HL-60 (cell line): ENCODE measurements around the gene WDHD1.

ENCODE experiments used
- DNase-seq, 2 experiments: peaks; one replicate each; pipeline ENCODE4 v3.0.0-alpha.2; 2010 to 2020; ENCODE audit warnings: low read depth in 1 of 2, low spot score in 1 of 2
- H3K27ac ChIP-seq: fragments of 250-450 bp; sonication (Bioruptor Pico); replicated peaks from 2 replicates; pipeline ENCODE4 v1.5.1; 2020; ENCODE audit warnings: mild to moderate bottlenecking, moderate library complexity
- H3K27me3 ChIP-seq: fragments of 250-450 bp; sonication (Bioruptor Pico); 2 replicates; pipeline ENCODE4 v1.5.1; 2021; ENCODE audit warnings: mild to moderate bottlenecking, moderate library complexity; ENCODE audit not compliant: insufficient read depth, poor library complexity, severe bottlenecking
- H3K4me3 ChIP-seq: replicated peaks from 2 replicates; pipeline ENCODE4 v1.5.1; 2011; ENCODE audit warnings: mild to moderate bottlenecking, control low read depth, low read length; ENCODE audit not compliant: insufficient read depth
- GABPA ChIP-seq: IDR thresholded peaks from 2 replicates; pipeline ENCODE4 v1.6.1; 2012; ENCODE audit warnings: low read depth
- POLR2AphosphoS5 ChIP-seq: IDR thresholded peaks from 2 replicates; pipeline ENCODE4 v1.6.1; 2012; ENCODE audit warnings: low read depth
- REST ChIP-seq: IDR thresholded peaks from 2 replicates; pipeline ENCODE4 v1.6.1; 2012; ENCODE audit warnings: low read depth; ENCODE audit not compliant: insufficient replicate concordance
- SPI1 ChIP-seq: IDR thresholded peaks from 2 replicates; pipeline ENCODE4 v1.6.1; 2012; ENCODE audit warnings: low read depth, mild to moderate bottlenecking, borderline replicate concordance
- TF ChIP-seq, protein P1 (sequence below): IDR thresholded peaks from one replicate; pipeline ENCODE4 v1.5.1; 2011; ENCODE audit warnings: low read length, control low read depth, inconsistent platforms; ENCODE audit not compliant: insufficient read depth

Gene WDHD1

GRCh38 chr14:54891471-54892245 is 135.2 kb downstream of the WDHD1 start:
- DNase-seq: no peak
- Histone ChIP-seq H3K4me3 (no peak overlapping the region), H3K27me3 (no peaks in the 10 kb centered on the region), H3K27ac (no peak overlapping the region)
- no peak for TF ChIP-seq REST
- no peak for TF ChIP-seq POLR2AphosphoS5

DNA sequence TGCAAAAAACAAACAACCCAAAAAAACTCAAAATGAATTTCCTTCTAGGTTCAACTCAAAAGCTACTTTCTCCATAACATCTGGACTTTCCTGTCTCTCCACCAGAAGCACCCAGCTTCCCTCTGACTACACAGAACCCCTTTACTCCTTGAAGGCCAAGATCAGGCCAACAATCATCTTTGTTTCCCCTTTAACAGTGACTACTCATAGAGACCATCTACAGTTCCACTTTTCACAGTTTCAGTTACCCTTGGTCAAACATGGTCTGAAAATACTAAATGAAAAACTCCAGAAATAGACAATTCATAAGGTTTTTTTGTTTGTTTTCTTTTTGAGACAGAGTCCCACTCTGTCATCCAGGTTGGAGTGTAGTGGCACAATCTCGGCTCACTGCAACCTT is 136.1 kb downstream of the WDHD1 start:
- no peak overlapping the region for H3K27ac ChIP-seq
- TF ChIP-seq POLR2AphosphoS5 (no peak), GABPA (no peak), REST (no peak), SPI1 (no peak)
- TF ChIP-seq, protein P1, sequence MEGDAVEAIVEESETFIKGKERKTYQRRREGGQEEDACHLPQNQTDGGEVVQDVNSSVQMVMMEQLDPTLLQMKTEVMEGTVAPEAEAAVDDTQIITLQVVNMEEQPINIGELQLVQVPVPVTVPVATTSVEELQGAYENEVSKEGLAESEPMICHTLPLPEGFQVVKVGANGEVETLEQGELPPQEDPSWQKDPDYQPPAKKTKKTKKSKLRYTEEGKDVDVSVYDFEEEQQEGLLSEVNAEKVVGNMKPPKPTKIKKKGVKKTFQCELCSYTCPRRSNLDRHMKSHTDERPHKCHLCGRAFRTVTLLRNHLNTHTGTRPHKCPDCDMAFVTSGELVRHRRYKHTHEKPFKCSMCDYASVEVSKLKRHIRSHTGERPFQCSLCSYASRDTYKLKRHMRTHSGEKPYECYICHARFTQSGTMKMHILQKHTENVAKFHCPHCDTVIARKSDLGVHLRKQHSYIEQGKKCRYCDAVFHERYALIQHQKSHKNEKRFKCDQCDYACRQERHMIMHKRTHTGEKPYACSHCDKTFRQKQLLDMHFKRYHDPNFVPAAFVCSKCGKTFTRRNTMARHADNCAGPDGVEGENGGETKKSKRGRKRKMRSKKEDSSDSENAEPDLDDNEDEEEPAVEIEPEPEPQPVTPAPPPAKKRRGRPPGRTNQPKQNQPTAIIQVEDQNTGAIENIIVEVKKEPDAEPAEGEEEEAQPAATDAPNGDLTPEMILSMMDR: no peak
- no peaks in the 10 kb centered on the region for H3K27me3 ChIP-seq
- no peak for DNase-seq
- no peak overlapping the region for H3K4me3 ChIP-seq

DNA sequence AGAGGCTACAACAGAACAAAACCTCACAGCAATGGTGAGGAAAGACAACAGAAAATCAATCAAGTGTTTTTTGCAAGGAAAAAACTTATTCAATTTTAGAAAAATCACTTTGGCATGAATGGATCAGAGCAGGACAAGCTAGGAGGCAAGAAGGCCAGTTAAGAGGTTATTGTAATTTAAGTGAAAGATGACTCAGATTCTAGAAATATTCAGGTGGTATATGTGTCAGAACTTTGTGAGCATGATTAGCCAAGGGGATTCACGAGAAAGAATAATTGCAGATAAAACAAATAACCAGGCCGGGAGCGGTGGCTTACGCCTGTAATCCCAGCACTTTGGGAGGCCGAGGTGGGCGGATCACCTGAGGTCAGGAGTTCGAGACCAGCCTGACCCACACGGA is 137.0 kb downstream of the WDHD1 start:
- TF ChIP-seq SPI1: no peak
- TF ChIP-seq REST: no peak
- TF ChIP-seq, protein P1: no peak
- TF ChIP-seq GABPA: no peak
- no peak for TF ChIP-seq POLR2AphosphoS5
- no peaks in the 10 kb centered on the region for H3K27me3 ChIP-seq
- no peak overlapping the region for H3K27ac ChIP-seq
- H3K4me3 ChIP-seq: no peak overlapping the region
- no peak for DNase-seq
